ENCODE results near the gene JARID2.

DNA sequence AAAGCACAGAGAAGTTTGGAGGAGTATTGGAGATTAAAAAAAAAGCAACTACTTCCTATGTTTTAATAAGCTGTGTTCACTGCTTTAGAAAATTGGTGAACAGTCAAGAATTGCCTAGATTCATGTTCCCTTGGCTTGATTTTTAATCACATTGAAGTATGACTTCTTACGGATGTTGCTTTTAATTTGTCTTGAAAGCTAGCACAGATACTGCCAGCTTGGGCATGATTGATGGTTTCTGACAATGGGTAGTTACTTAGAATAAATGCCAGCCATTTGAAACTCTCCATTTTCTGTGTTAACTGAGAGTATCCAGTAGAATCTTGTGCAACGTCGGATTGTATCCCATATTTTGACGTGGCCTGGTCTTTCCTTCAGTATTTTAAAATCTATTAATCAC is 239.0 kb downstream of the JARID2 start:
- TF ChIP-seq CTCF (IDR thresholded peaks at IDR 0.05), result no peak
- TF ChIP-seq EP300 (IDR thresholded peaks at IDR 0.05), result no peak
- no peak for TF ChIP-seq POLR2A (IDR thresholded peaks at IDR 0.05)

All from suprapubic skin (tissue), 3 donors.